ENCODE data around the gene RNU5D-1. TPM values are rescaled to one million over a fixed set of nuclear protein-coding genes. Genes with fewer than 3 reads are reported as not detected.
"Not testable (repeated sequence)": the region's sequence is repeated elsewhere in the genome, so short reads cannot be mapped to it uniquely, and the experiment has no call there.

The RNU5D-1 gene
- total RNA-seq, 2 donors from 2014 or later = not detected

DNA sequence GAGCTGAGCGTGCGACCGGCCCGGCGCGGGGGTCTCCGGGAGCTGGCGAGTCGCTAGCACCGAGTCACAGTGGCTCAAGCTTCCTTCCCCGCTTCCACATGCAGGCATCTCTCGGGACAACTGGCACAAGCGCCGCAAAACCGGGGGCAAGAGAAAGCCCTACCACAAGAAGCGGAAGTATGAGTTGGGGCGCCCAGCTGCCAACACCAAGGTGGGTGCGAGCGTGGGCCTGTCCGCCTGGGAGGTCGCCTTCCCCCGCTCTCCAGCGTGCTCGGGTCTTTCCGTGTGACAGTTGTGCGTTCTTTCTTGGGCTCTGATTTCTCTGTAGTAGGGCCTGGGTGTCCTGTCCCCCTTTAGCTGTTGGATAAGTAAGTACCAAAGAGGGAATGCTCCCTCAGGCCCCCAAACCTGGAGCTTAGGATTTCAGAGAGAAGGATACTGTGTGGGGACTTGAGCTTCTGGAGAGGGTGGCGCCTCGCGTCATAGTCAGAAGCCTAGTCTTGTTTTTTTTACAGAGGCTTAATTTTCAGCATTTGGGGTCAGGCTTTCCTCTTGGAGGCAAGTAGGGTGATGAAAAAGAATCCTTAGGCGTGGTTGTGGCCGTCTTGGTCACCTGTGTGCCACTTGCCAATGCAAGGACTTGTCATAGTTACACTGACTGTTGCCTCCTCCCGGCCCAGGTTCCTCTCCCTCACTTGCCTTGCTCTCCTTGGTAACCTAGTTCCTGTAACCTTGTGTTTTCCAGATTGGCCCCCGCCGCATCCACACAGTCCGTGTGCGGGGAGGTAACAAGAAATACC, 45.2 kb upstream of the RNU5D-1 start:
- 3 to 8% methylated on average over 15 to 36 of the region's 36 CpGs for WGBS, 2 experiments (ENCODE audit: insufficient coverage in 1 of 2, insufficient read length in 1 of 2)
- Mint-ChIP-seq H3K36me3 (ENCODE audit: low read depth) (peaks cover 49% of the 10 kb centered on the region), H3K27ac (peak overlapping the region; percentile 94), H3K27me3 (ENCODE audit: insufficient read depth) (no peaks in the 10 kb centered on the region), H3K4me3 (peak overlapping the region; percentile 87), H3K4me1 (peaks cover 17% of the 10 kb centered on the region), H3K9me3 (no peaks in the 10 kb centered on the region)
- Histone ChIP-seq H3K4me3 (ENCODE audit: low read length) (peak overlapping the region; percentile 98), H3K36me3 (ENCODE audit: control insufficient read depth, insufficient read depth, low read length) (peaks cover 38% of the 10 kb centered on the region), H3K9me3 (ENCODE audit: control insufficient read depth, low read length) (no peaks in the 10 kb centered on the region), H3K9ac (ENCODE audit: extremely low read depth, low read length, poor library complexity, severe bottlenecking) (peak overlapping the region; percentile 98), H3K27ac (ENCODE audit: low read depth, low read length) (peak overlapping the region; percentile 94), H3K4me1 (ENCODE audit: control insufficient read depth, insufficient read depth, low read length) (no peaks in the 10 kb centered on the region), H3K27me3 (ENCODE audit: control insufficient read depth, insufficient read depth, low read length, poor library complexity, severe bottlenecking) (no peaks in the 10 kb centered on the region)
- DNase-seq = no peak
- TF ChIP-seq CTCF (conservative IDR thresholded peaks at IDR 0.05) = no peak

DNA sequence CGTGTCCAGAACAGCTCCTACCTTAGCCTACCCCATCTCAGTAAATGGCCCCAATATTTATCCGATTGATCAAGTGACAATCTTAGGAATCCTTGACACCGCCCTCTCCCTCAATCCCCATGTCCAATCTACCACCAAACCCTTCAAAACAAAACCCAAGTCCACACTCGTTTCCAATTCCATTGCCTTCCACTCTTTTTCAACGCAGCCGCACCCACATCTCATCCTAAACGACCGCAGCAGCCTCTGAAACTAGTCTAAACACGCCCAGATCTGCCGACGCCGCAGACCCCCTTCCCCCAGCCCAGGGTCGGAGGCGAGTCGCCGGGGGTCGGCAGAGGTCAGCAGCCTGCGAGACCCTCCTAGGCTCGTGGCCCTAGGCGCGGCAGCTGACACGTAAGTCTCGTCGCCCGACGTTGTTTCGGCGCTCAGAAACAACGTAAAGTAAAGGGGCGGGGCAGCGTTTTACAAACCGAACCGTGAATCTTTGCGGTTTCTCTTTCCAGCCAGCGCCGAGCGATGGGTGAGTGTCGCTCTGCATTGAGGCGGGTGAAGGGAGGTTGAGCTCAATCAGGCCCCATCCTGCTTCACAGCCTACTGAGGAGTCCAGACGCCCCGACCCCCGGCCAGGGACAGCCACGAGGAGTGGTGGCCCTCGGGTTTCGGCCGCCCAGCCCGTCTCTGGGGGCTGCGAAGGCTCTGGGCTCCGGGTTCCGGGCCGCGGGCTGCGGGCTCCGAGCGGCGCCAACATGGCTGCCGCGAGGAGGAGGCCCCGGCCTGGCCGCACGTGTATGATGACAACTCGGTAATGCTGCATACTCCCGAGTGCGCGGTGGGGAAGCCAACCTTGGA, 44.3 kb upstream of the RNU5D-1 start, which contains the start of gene RPS8:
RPS8 (plus strand) TSS at position 463 of the 852 bp plus-strand sequence; CDS start at position 520, 57 bp downstream.
- no peak for TF ChIP-seq CTCF (conservative IDR thresholded peaks at IDR 0.05)
- Histone ChIP-seq H3K4me1 (ENCODE audit: control insufficient read depth, insufficient read depth, low read length) (no peaks in the 10 kb centered on the region), H3K9ac (ENCODE audit: extremely low read depth, low read length, poor library complexity, severe bottlenecking) (peak within 1 kb of the TSS; percentile 98), H3K27me3 (ENCODE audit: control insufficient read depth, insufficient read depth, low read length, poor library complexity, severe bottlenecking) (no peaks in the 10 kb centered on the region), H3K9me3 (ENCODE audit: control insufficient read depth, low read length) (no peaks in the 10 kb centered on the region), H3K27ac (ENCODE audit: low read depth, low read length) (peak within 1 kb of the TSS; percentile 94), H3K36me3 (ENCODE audit: control insufficient read depth, insufficient read depth, low read length) (peaks cover 38% of the 10 kb centered on the region), H3K4me3 (ENCODE audit: low read length) (peak within 1 kb of the TSS; percentile 98)
- Mint-ChIP-seq H3K27me3 (ENCODE audit: insufficient read depth) (no peaks in the 10 kb centered on the region), H3K9me3 (no peaks in the 10 kb centered on the region), H3K4me3 (peak within 1 kb of the TSS; percentile 87), H3K27ac (peak within 1 kb of the TSS; percentile 97), H3K4me1 (peaks cover 17% of the 10 kb centered on the region), H3K36me3 (ENCODE audit: low read depth) (peaks cover 45% of the 10 kb centered on the region)
- WGBS, 2 experiments (ENCODE audit: insufficient coverage in 1 of 2, insufficient read length in 1 of 2) = 0% methylated on average over 44 to 65 of the region's 65 CpGs
- peak; percentile 97 for DNase-seq

DNA sequence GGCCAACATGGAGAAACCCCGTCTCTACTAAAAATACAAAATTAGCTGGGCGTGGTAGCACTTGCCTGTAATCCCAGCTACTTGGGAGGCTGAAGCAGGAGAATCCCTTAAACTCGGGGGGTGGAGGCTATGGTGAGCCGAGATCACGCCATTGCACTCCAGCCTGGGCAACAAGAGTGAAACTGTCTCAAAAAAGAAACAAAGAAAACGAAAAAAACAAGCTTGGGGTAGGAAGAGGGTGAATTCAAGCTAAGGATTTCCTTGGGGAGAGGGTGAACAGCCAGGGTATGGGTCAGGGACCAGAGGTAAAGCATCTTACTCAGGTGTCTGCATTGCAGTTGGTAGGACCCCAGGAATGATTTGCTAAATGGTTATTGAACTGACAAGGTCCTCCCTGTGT, 35.5 kb upstream of the RNU5D-1 start:
- peaks cover 42% of the 10 kb centered on the region for H3K36me3 Mint-ChIP-seq (ENCODE audit: low read depth)
- H3K27ac Mint-ChIP-seq; H3K27me3 ChIP-seq (ENCODE audit: control insufficient read depth, insufficient read depth, low read length, poor library complexity, severe bottlenecking): not testable (repeated sequence)

More for the DNA sequence above, 35.5 kb upstream of the RNU5D-1 start:
- not testable (repeated sequence) for DNase-seq; H3K9me3 ChIP-seq (ENCODE audit: control insufficient read depth, low read length); H3K4me3 ChIP-seq (ENCODE audit: low read length); H3K4me1 Mint-ChIP-seq; H3K9ac ChIP-seq (ENCODE audit: extremely low read depth, low read length, poor library complexity, severe bottlenecking); H3K9me3 Mint-ChIP-seq; H3K27ac ChIP-seq (ENCODE audit: low read depth, low read length); H3K27me3 Mint-ChIP-seq (ENCODE audit: insufficient read depth); H3K4me3 Mint-ChIP-seq; H3K4me1 ChIP-seq (ENCODE audit: control insufficient read depth, insufficient read depth, low read length)
- WGBS, 2 experiments (ENCODE audit: insufficient coverage in 1 of 2, insufficient read length in 1 of 2) = 96 to 97% methylated on average over 6 of the region's 6 CpGs
- H3K36me3 ChIP-seq (ENCODE audit: control insufficient read depth, insufficient read depth, low read length) = peaks cover 38% of the 10 kb centered on the region
